ENCODE measurements around the gene GNAT1. TPM values are rescaled to one million over a fixed set of nuclear protein-coding genes. Genes with fewer than 3 reads are reported as not detected.

Gene GNAT1
- polyA plus RNA-seq, 1 experiment = not detected

- ChIA-PET POLR2A (no interaction called here), CTCF (interaction anchor here (0.7 to 3.6 kb wide), 4 partner anchors 10 to 68 kb away, joined by 3 to 24 read pairs (median 9); no protein-coding TSS in a partner anchor)
- Histone ChIP-seq H3K36me3 (ENCODE audit: control insufficient read depth, insufficient read depth, low read length) (no peaks in the 10 kb centered on the region; the same call in 1 of the 2 replicates), H3K4me3 (ENCODE audit: low read depth, low read length) (no peak overlapping the region), H3K27me3 (ENCODE audit: control insufficient read depth, insufficient read depth, low read length) (peaks cover 4% of the 10 kb centered on the region; the same call in 1 of the 2 replicates)
- no peak for DNase-seq (ENCODE audit: low read depth)
- TF ChIP-seq, protein P1, sequence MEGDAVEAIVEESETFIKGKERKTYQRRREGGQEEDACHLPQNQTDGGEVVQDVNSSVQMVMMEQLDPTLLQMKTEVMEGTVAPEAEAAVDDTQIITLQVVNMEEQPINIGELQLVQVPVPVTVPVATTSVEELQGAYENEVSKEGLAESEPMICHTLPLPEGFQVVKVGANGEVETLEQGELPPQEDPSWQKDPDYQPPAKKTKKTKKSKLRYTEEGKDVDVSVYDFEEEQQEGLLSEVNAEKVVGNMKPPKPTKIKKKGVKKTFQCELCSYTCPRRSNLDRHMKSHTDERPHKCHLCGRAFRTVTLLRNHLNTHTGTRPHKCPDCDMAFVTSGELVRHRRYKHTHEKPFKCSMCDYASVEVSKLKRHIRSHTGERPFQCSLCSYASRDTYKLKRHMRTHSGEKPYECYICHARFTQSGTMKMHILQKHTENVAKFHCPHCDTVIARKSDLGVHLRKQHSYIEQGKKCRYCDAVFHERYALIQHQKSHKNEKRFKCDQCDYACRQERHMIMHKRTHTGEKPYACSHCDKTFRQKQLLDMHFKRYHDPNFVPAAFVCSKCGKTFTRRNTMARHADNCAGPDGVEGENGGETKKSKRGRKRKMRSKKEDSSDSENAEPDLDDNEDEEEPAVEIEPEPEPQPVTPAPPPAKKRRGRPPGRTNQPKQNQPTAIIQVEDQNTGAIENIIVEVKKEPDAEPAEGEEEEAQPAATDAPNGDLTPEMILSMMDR (IDR thresholded peaks at IDR 0.05; ENCODE audit: insufficient read depth, low read depth, low read length) = no peak
Measured at GRCh38 chr3:50157827-50158529, 33.4 kb upstream of the GNAT1 start.

- POLR2A ChIA-PET = no interaction called here
- CTCF ChIA-PET = interaction anchor here (3.4 to 3.6 kb wide), 2 partner anchors 31 to 68 kb away, joined by 13 to 24 read pairs; no protein-coding TSS in a partner anchor
- TF ChIP-seq, protein P1 (IDR thresholded peaks at IDR 0.05; ENCODE audit: insufficient read depth, low read depth, low read length) = no peak
- no peak overlapping the region for H3K4me3 ChIP-seq (ENCODE audit: low read depth, low read length)
- no peaks in the 10 kb centered on the region; the same call in 1 of the 2 replicates for H3K36me3 ChIP-seq (ENCODE audit: control insufficient read depth, insufficient read depth, low read length)
- no peak for DNase-seq (ENCODE audit: low read depth)
- peaks cover 4% of the 10 kb centered on the region; the same call in 1 of the 2 replicates for H3K27me3 ChIP-seq (ENCODE audit: control insufficient read depth, insufficient read depth, low read length)
Measured at GRCh38 chr3:50158530-50159146, 32.8 kb upstream of the GNAT1 start.

- no peak for DNase-seq (ENCODE audit: low read depth)
- no peaks in the 10 kb centered on the region for H3K27me3 ChIP-seq (ENCODE audit: control insufficient read depth, insufficient read depth, low read length)
- no peak overlapping the region for H3K4me3 ChIP-seq (ENCODE audit: low read depth, low read length)
- H3K36me3 ChIP-seq (ENCODE audit: control insufficient read depth, insufficient read depth, low read length) = no peaks in the 10 kb centered on the region; the same call in 1 of the 2 replicates
- POLR2A ChIA-PET = no interaction called here
- TF ChIP-seq, protein P1 (IDR thresholded peaks at IDR 0.05; ENCODE audit: insufficient read depth, low read depth, low read length) = no peak
- CTCF ChIA-PET = no interaction called here
Measured at GRCh38 chr3:50160561-50160983, 30.8 kb upstream of the GNAT1 start.

DNA sequence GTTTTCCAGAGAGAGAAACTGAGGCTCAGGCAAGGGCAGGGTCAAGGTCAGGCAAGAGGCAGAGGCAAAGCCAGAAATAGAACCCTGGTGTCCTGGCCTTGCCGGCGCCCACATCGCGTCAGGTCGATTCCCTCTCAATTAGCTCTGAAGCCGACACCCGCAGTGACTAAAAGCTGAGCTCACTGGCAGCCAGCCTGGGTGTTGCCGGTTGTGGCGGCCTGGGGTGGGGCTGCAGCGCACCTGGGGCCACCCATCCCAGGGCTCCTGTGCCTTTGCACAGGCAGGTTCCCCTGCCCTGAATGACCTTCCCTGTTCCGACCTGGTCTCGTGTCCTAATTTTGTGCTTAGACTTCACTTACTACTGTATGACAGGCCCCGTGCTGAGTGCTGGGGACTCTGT is 30.1 kb upstream of the GNAT1 start:
- Histone ChIP-seq H3K27me3 (ENCODE audit: control insufficient read depth, insufficient read depth, low read length) (no peaks in the 10 kb centered on the region), H3K36me3 (ENCODE audit: control insufficient read depth, insufficient read depth, low read length) (no peaks in the 10 kb centered on the region; the same call in 1 of the 2 replicates), H3K4me3 (ENCODE audit: low read depth, low read length) (no peak overlapping the region)
- DNase-seq (ENCODE audit: low read depth) = no peak
- POLR2A ChIA-PET = no interaction called here
- TF ChIP-seq, protein P1 (IDR thresholded peaks at IDR 0.05; ENCODE audit: insufficient read depth, low read depth, low read length) = no peak
- CTCF ChIA-PET = interaction anchor here (1.0 kb wide), 1 partner anchor 9 kb away, joined by 3 read pairs; no protein-coding TSS in a partner anchor

All from BJ (cell line).